ENCODE measurements around the gene TEX44.

The TEX44 gene

GRCh38 chr2:231606941-231607340 lies 14.3 kb downstream of the TEX44 start:
- DNase-seq: no peak

GRCh38 chr2:231611273-231612108 lies 18.8 kb downstream of the TEX44 start:
- DNase-seq: peak; percentile 23

GRCh38 chr2:231612109-231612455 lies 19.4 kb downstream of the TEX44 start:
- DNase-seq: no peak

GRCh38 chr2:231612456-231613330 lies 20.0 kb downstream of the TEX44 start:
- DNase-seq: peak; percentile 40

GRCh38 chr2:231613331-231613662 lies 20.6 kb downstream of the TEX44 start:
- no peak for DNase-seq

- peak; percentile 74 for DNase-seq
Observed at GRCh38 chr2:231613663-231614558, 21.2 kb downstream of the TEX44 start.

- no peak for DNase-seq
Observed at GRCh38 chr2:231614559-231615057, 21.9 kb downstream of the TEX44 start.

GRCh38 chr2:231615058-231615671 lies 22.5 kb downstream of the TEX44 start:
- DNase-seq: no peak

GRCh38 chr2:231616296-231616695 lies 23.6 kb downstream of the TEX44 start:
- DNase-seq: no peak

GRCh38 chr2:231617059-231617926 lies 24.6 kb downstream of the TEX44 start:
- DNase-seq: no peak

GRCh38 chr2:231621051-231621879 lies 28.6 kb downstream of the TEX44 start:
- no peak for DNase-seq

GRCh38 chr2:231622963-231623362 lies 30.3 kb downstream of the TEX44 start:
- DNase-seq: no peak

- DNase-seq: no peak
Observed at GRCh38 chr2:231626449-231626848, 33.8 kb downstream of the TEX44 start.

GRCh38 chr2:231627384-231628120 lies 34.9 kb downstream of the TEX44 start:
- no peak for DNase-seq

- no peak for DNase-seq
Observed at GRCh38 chr2:231632559-231633142, 40.0 kb downstream of the TEX44 start.

- no peak for DNase-seq
Observed at GRCh38 chr2:231633241-231633976, 40.7 kb downstream of the TEX44 start.

GRCh38 chr2:231634412-231634811 lies 41.7 kb downstream of the TEX44 start:
- no peak for DNase-seq
